Measurements from ENCODE around the gene ZNF385A.

Gene ZNF385A

GRCh38 chr12:54415221-54415929 is 30.8 kb upstream of the ZNF385A start:
- DNase-seq: no peak

GRCh38 chr12:54413284-54414190 is 29.0 kb upstream of the ZNF385A start:
- peak; percentile 89 for DNase-seq

GRCh38 chr12:54412786-54413185 is 28.3 kb upstream of the ZNF385A start:
- peak; percentile 43 for DNase-seq

- DNase-seq: no peak
Observed at GRCh38 chr12:54412348-54412747, 27.8 kb upstream of the ZNF385A start.

- peak; percentile 75 for DNase-seq
Observed at GRCh38 chr12:54411391-54412241, 27.1 kb upstream of the ZNF385A start.

GRCh38 chr12:54409267-54409666 is 24.7 kb upstream of the ZNF385A start:
- no peak for DNase-seq

GRCh38 chr12:54407183-54407905 is 22.8 kb upstream of the ZNF385A start:
- DNase-seq: no peak

GRCh38 chr12:54405573-54405972 is 21.0 kb upstream of the ZNF385A start:
- DNase-seq: no peak

GRCh38 chr12:54405106-54405505 is 20.6 kb upstream of the ZNF385A start:
- no peak for DNase-seq

- DNase-seq: peak; percentile 74
Observed at GRCh38 chr12:54404061-54405004, 19.8 kb upstream of the ZNF385A start.

GRCh38 chr12:54401119-54401518 is 16.6 kb upstream of the ZNF385A start:
- DNase-seq: no peak

- peak; percentile 89 for DNase-seq
Observed at GRCh38 chr12:54398995-54399793, 14.7 kb upstream of the ZNF385A start.

GRCh38 chr12:54398218-54398617 is 13.7 kb upstream of the ZNF385A start:
- DNase-seq: no peak

- DNase-seq: no peak
Observed at GRCh38 chr12:54397157-54397556, 12.6 kb upstream of the ZNF385A start.

- no peak for DNase-seq
Observed at GRCh38 chr12:54395545-54395944, 11.0 kb upstream of the ZNF385A start.

GRCh38 chr12:54394986-54395385 is 10.5 kb upstream of the ZNF385A start:
- DNase-seq: no peak

GRCh38 chr12:54394281-54394719 is 9.8 kb upstream of the ZNF385A start:
- peak; percentile 51 for DNase-seq

GRCh38 chr12:54393743-54394142 is 9.2 kb upstream of the ZNF385A start:
- DNase-seq: no peak

GRCh38 chr12:54393207-54393609 is 8.7 kb upstream of the ZNF385A start:
- no peak for DNase-seq

GRCh38 chr12:54392485-54393206 is 8.1 kb upstream of the ZNF385A start:
- DNase-seq: no peak
